WTC11 (cell line): ENCODE results near the gene PKIB.

ENCODE experiments used
- ATF2 ChIP-seq: sonication (generic); formaldehyde crosslinking; IDR thresholded peaks from 2 replicates; pipeline ENCODE4 v1.8.1; 2022; ENCODE audit warnings: low read depth, missing genetic modification reagents, borderline replicate concordance
- ATF3 ChIP-seq: sonication (generic); formaldehyde crosslinking; conservative IDR thresholded peaks from 2 replicates; pipeline ENCODE4 v1.8.1; 2022; ENCODE audit warnings: mild to moderate bottlenecking, missing genetic modification reagents
- CTCF ChIP-seq: fragments of 200-600 bp; IDR thresholded peaks from 2 replicates; pipeline ENCODE4 v1.8.0; 2022; ENCODE audit warnings: antibody characterized with exemption

- TF ChIP-seq CTCF (no peak), ATF3 (CRISPR knock-in tag) (no peak), ATF2 (no peak)
Observed at GRCh38 chr6:122730334-122730733, 120.1 kb downstream of the PKIB start.
